ENCODE results near the gene RBFOX1. TPM values are rescaled to one million over a fixed set of nuclear protein-coding genes. Genes with fewer than 3 reads are reported as not detected.

RBFOX1 gene
- total and polyA plus RNA-seq, 10 of the 15 experiments (the other 5 are each of a cell fraction or from before 2014, with no cell fraction given) = 0.87 TPM; not detected in 9

- Histone ChIP-seq H3K4me3 (no peak overlapping the region), H2AFZ (ENCODE audit: control insufficient read depth, low read depth, low read length) (no peak overlapping the region), H3K9ac (ENCODE audit: control insufficient read depth, insufficient read depth, low read length) (no peak overlapping the region), H3K4me1 (ENCODE audit: control insufficient read depth, insufficient read depth, low read length) (no peaks in the 10 kb centered on the region), H3K9me3 (replicated peaks; ENCODE audit: control insufficient read depth, insufficient read depth, low read length) (no peaks in the 10 kb centered on the region; the same call in 2 of the 3 replicates), H3K4me2 (ENCODE audit: control insufficient read depth, insufficient read depth) (no peak overlapping the region), H3K27ac (ENCODE audit: control insufficient read depth, insufficient read depth) (no peak overlapping the region), H3K36me3 (ENCODE audit: control insufficient read depth in 2 of 2, insufficient read depth in 2 of 2, low read length in 1 of 2) (no peaks in the 10 kb centered on the region), H3K79me2 (ENCODE audit: control insufficient read depth, insufficient read depth, low read length) (no peaks in the 10 kb centered on the region), H4K20me1 (ENCODE audit: control insufficient read depth, insufficient read depth) (no peaks in the 10 kb centered on the region), H3K27me3 (replicated peaks in 1 of 2; ENCODE audit: control insufficient read depth in 2 of 2, insufficient read depth in 2 of 2, low read length in 1 of 2) (no peaks in the 10 kb centered on the region)
- ATAC-seq = no peak
- no peak for TF ChIP-seq NFYA (IDR thresholded peaks at IDR 0.05; ENCODE audit: borderline replicate concordance, low read depth, low read length)
- TF ChIP-seq MEF2B (IDR thresholded peaks at IDR 0.05; ENCODE audit: partially characterized antibody, poor library complexity, severe bottlenecking) = no peak
- TF ChIP-seq PBX3 (IDR thresholded peaks at IDR 0.05; ENCODE audit: insufficient replicate concordance, low read depth, low read length) = no peak
- TF ChIP-seq, protein P1, sequence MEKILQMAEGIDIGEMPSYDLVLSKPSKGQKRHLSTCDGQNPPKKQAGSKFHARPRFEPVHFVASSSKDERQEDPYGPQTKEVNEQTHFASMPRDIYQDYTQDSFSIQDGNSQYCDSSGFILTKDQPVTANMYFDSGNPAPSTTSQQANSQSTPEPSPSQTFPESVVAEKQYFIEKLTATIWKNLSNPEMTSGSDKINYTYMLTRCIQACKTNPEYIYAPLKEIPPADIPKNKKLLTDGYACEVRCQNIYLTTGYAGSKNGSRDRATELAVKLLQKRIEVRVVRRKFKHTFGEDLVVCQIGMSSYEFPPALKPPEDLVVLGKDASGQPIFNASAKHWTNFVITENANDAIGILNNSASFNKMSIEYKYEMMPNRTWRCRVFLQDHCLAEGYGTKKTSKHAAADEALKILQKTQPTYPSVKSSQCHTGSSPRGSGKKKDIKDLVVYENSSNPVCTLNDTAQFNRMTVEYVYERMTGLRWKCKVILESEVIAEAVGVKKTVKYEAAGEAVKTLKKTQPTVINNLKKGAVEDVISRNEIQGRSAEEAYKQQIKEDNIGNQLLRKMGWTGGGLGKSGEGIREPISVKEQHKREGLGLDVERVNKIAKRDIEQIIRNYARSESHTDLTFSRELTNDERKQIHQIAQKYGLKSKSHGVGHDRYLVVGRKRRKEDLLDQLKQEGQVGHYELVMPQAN (conservative IDR thresholded peaks at IDR 0.05) = no peak
- TF ChIP-seq SRF (IDR thresholded peaks at IDR 0.05; ENCODE audit: low read depth in 2 of 2, low read length in 2 of 2) = no peak
- intact Hi-C loops (cut with micrococcal nuclease; ENCODE audit: unreplicated experiment) (no loop called here), in situ Hi-C loops (cut with MboI) (no loop called here)
- 36% methylated on average over 12 of the region's 13 CpGs for WGBS (ENCODE audit: insufficient coverage, insufficient replicate concordance, low lambda C conversion rate, missing lambda C conversion rate)
- ChIA-PET POLR2A (no interaction called here), SMC1A (ENCODE audit: uncharacterized antibody, unreplicated experiment) (no interaction called here), CTCF (no interaction called here), RAD21 (ENCODE audit: unreplicated experiment) (no interaction called here)
- BruUV-seq (replicated peaks) = no TSS peak
- no peak for DNase-seq (ENCODE audit: low read depth, low spot score)
- no peak for FAIRE-seq
These were observed 76.2 kb downstream of the RBFOX1 start for GRCh38 chr16:7408700-7409365.

Measured in GM12878 (cell line).